ENCODE results near the gene CWC27. TPM values are rescaled to one million over a fixed set of nuclear protein-coding genes. Genes with fewer than 3 reads are reported as not detected.

Gene CWC27
- polyA plus RNA-seq, 1 of the 3 experiments (the other 2 are of a cell fraction): 6.6 TPM

GRCh38 chr5:64963278-64963677 lies 194.5 kb downstream of the CWC27 start:
- Histone ChIP-seq H3K27me3 (ENCODE audit: insufficient read depth) (no peaks in the 10 kb centered on the region), H2AFZ (ENCODE audit: low read depth) (no peak overlapping the region), H3K36me3 (replicated peaks in 1 of 2; ENCODE audit: control insufficient read depth in 1 of 2, insufficient read depth in 2 of 2, low read length in 1 of 2) (peaks cover 0 to 29% of the 10 kb centered on the region in 2 experiments), H3K4me2 (no peak overlapping the region), H4K20me1 (ENCODE audit: insufficient read depth) (no peaks in the 10 kb centered on the region), H3K9me3 (peaks cover 31% of the 10 kb centered on the region), H3K9me2 (no peaks in the 10 kb centered on the region), H3K27ac (ENCODE audit: low read depth in 2 of 2, low read length in 1 of 2) (no peak overlapping the region), H3K79me2 (ENCODE audit: insufficient read depth) (no peaks in the 10 kb centered on the region), H3K4me1 (ENCODE audit: control insufficient read depth in 1 of 2, insufficient read depth in 2 of 2, low read depth in 1 of 2, low read length in 1 of 2) (no peaks in the 10 kb centered on the region), H3K4me3 (ENCODE audit: low read depth in 2 of 2, low read length in 1 of 2) (no peak overlapping the region), H3K9ac (no peak overlapping the region), H3F3A (replicated peaks; ENCODE audit: insufficient read depth) (peaks cover 6% of the 10 kb centered on the region)
- no peak for DNase-seq
- CTCF ChIA-PET: interaction anchor here (2.2 kb wide), 2 partner anchors 152 to 519 kb away, joined by 8 to 11 read pairs; partner anchors contain the start of gene ADAMTS6
- WGBS (ENCODE audit: low lambda C conversion rate): 75% methylated on average over 1 of the region's 1 CpG
- POLR2A ChIA-PET: no interaction called here
- no peak for TF ChIP-seq RAD21 (IDR thresholded peaks at IDR 0.05; ENCODE audit: low read length)
- TF ChIP-seq TAF1 (IDR thresholded peaks at IDR 0.05; ENCODE audit: borderline replicate concordance, low read depth, low read length): no peak
- TF ChIP-seq TEAD4 (IDR thresholded peaks at IDR 0.05; ENCODE audit: borderline replicate concordance, insufficient read depth): no peak
- no peak for TF ChIP-seq USF1 (IDR thresholded peaks at IDR 0.05; ENCODE audit: borderline replicate concordance, low read depth)
- no peak for TF ChIP-seq RXRA (IDR thresholded peaks at IDR 0.05; ENCODE audit: borderline replicate concordance, low read depth)
- TF ChIP-seq MEF2A (IDR thresholded peaks at IDR 0.05; ENCODE audit: borderline replicate concordance, low read depth): no peak
- no peak for TF ChIP-seq NFIC (IDR thresholded peaks at IDR 0.05; ENCODE audit: borderline replicate concordance)
- no peak for TF ChIP-seq TCF12 (IDR thresholded peaks at IDR 0.05)
- TF ChIP-seq POLR2AphosphoS5 (IDR thresholded peaks at IDR 0.05; ENCODE audit: low read depth, low read length): no peak
- no peak for TF ChIP-seq RFX5 (IDR thresholded peaks at IDR 0.05; ENCODE audit: low read length)
- TF ChIP-seq MAX (IDR thresholded peaks at IDR 0.05; ENCODE audit: low read depth): no peak
- TF ChIP-seq CTCF (IDR thresholded peaks at IDR 0.05): no peak
- TF ChIP-seq MXI1 (IDR thresholded peaks at IDR 0.05; ENCODE audit: low read depth, low read length): no peak
- TF ChIP-seq FOXJ3 (CRISPR knock-in tag; IDR thresholded peaks at IDR 0.05): no peak
- TF ChIP-seq FOXM1 (IDR thresholded peaks at IDR 0.05; ENCODE audit: low read depth): no peak
- TF ChIP-seq CHD2 (IDR thresholded peaks at IDR 0.05; ENCODE audit: low read length, partially characterized antibody): no peak
- TF ChIP-seq REST (IDR thresholded peaks at IDR 0.05; ENCODE audit: low read depth, low read length): no peak
- no peak for TF ChIP-seq PBX3 (IDR thresholded peaks at IDR 0.05)
- no peak for TF ChIP-seq GABPA (IDR thresholded peaks at IDR 0.05; ENCODE audit: low read depth)

Measured in SK-N-SH (cell line).